PC-9 (cell line): ENCODE data around the gene DIDO1.

Experiments used
- CTCF ChIP-seq: fragments of 200-600 bp; sonication (generic); conservative IDR thresholded peaks from 2 replicates; pipeline ENCODE4 v1.6.1; 2017; ENCODE audit warnings: mixed run types, antibody characterized with exemption, mild to moderate bottlenecking, moderate library complexity
- EZH2 ChIP-seq: fragments of 200-600 bp; sonication (generic); IDR thresholded peaks from 2 replicates; pipeline ENCODE4 v1.8.0; 2017; ENCODE audit warnings: antibody characterized with exemption, low read depth

- TF ChIP-seq CTCF = no peak
- no peak for TF ChIP-seq EZH2
Observed at GRCh38 chr20:62835931-62836861, 90.1 kb downstream of the DIDO1 start.
